ENCODE results near the gene BCL11A. TPM values are rescaled to one million over a fixed set of nuclear protein-coding genes. Genes with fewer than 3 reads are reported as not detected.

BCL11A gene
- total RNA-seq, 2 experiments from 2014 or later: 0.45 to 0.54 TPM

DNA sequence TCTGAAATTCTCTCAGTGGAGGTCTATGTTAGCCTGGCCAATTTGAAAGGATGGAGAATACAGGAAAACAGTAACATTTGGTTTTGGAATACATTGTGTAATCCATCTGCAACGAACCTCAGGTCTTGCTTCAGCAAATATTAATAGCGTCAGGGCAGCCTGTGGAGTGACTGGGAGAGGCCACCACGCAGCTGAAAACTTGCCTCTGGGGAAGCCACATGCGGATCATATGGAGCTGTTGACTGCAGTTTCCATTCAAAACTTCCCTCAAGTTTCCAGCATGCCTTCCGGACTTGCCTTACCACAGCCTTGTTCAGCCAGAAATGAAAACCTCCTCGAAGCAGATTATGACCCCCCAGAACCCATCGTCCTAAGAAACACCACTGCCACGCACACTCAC lies 25.7 kb downstream of the BCL11A start:
- ChIA-PET POLR2A (no interaction called here), CTCF (no interaction called here)
- Mint-ChIP-seq H3K36me3 (ENCODE audit: low read depth) (no peaks in the 10 kb centered on the region), H3K4me3 (no peak overlapping the region), H3K4me1 (ENCODE audit: low read depth) (peaks cover 6% of the 10 kb centered on the region), H3K9me3 (no peaks in the 10 kb centered on the region), H3K27me3 (peaks cover 19% of the 10 kb centered on the region), H3K27ac (no peak overlapping the region)
- no peak for ATAC-seq
- intact Hi-C loops (cut with micrococcal nuclease): no loop called here
- DNase-seq: no peak
- TF ChIP-seq, protein P1, sequence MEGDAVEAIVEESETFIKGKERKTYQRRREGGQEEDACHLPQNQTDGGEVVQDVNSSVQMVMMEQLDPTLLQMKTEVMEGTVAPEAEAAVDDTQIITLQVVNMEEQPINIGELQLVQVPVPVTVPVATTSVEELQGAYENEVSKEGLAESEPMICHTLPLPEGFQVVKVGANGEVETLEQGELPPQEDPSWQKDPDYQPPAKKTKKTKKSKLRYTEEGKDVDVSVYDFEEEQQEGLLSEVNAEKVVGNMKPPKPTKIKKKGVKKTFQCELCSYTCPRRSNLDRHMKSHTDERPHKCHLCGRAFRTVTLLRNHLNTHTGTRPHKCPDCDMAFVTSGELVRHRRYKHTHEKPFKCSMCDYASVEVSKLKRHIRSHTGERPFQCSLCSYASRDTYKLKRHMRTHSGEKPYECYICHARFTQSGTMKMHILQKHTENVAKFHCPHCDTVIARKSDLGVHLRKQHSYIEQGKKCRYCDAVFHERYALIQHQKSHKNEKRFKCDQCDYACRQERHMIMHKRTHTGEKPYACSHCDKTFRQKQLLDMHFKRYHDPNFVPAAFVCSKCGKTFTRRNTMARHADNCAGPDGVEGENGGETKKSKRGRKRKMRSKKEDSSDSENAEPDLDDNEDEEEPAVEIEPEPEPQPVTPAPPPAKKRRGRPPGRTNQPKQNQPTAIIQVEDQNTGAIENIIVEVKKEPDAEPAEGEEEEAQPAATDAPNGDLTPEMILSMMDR (IDR thresholded peaks at IDR 0.05): no peak

DNA sequence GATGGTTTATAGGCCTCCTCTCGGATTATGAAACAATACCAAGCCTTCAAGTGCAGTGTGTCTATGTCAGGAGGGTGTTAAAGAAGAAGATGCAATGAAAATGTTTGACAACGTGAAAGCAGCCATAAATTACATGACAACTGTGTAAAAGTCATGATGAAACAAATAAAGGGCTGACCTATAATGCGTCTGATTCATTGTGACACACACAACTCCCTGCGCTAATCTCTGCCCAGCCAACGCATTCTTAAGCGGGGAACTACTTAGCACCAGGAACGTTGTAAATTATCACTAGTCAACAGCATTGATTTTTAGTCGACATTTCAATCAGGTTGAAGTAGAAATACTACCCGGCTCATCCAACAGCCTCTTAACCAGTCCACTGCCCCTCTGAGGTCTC lies 26.8 kb downstream of the BCL11A start:
- TF ChIP-seq, protein P1 (IDR thresholded peaks at IDR 0.05): no peak
- H3K27me3 Mint-ChIP-seq: peaks cover 17% of the 10 kb centered on the region
- POLR2A ChIA-PET: no interaction called here
- no peak for ATAC-seq
- CTCF ChIA-PET: interaction anchor here (1.2 kb wide), 1 partner anchor 9 kb away, joined by 4 read pairs; no protein-coding TSS in a partner anchor
- H3K9me3 Mint-ChIP-seq: no peaks in the 10 kb centered on the region
- intact Hi-C loops (cut with micrococcal nuclease): no loop called here
- no peaks in the 10 kb centered on the region for H3K36me3 Mint-ChIP-seq (ENCODE audit: low read depth)
- H3K4me1 Mint-ChIP-seq (ENCODE audit: low read depth): peaks cover 6% of the 10 kb centered on the region
- H3K4me3 Mint-ChIP-seq: no peak overlapping the region
- no peak overlapping the region for H3K27ac Mint-ChIP-seq
- no peak for DNase-seq

DNA sequence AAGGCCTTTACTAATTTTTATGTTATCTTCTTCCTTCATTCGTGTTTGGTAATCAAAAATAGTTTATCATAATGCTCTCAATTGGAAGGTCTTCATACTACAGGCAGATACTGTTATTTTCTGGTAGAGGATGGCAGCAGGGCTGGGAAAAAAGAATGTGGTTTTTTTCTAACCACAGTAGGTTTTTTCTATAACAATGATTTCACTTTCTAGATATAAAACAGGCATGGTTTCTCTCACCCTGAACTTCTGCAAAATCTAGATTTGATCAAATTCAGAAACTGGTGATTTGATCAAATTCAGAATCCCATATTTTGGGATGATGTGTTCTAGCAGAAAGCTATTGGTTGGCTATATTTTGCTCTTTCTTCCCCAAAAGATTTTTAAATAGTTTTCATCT lies 27.6 kb downstream of the BCL11A start:
- ATAC-seq: no peak
- no peak for DNase-seq
- intact Hi-C loops (cut with micrococcal nuclease): no loop called here
- Mint-ChIP-seq H3K4me3 (no peak overlapping the region), H3K36me3 (ENCODE audit: low read depth) (no peaks in the 10 kb centered on the region), H3K27ac (no peak overlapping the region), H3K9me3 (no peaks in the 10 kb centered on the region), H3K4me1 (ENCODE audit: low read depth) (peaks cover 6% of the 10 kb centered on the region), H3K27me3 (peaks cover 17% of the 10 kb centered on the region)
- TF ChIP-seq, protein P1 (IDR thresholded peaks at IDR 0.05): no peak
- ChIA-PET CTCF (no interaction called here), POLR2A (no interaction called here)

DNA sequence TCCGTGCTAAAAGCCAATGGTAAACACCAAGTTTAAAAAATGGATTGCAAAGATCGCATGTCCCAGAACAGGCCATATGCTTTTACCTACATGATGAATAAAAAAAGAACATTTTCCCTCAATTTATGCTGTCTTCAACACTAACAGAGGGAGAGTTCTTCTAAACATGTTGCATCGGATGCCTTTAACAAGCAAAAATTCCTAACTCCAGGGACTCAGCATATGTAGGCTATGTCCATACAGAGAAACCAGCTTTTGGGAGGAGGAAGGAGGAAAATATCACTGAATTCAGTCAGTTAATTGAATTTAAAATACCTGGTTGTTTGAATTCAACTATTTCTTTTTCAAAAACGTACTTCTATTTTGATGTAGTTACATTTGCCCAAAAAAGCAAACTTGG lies 28.6 kb downstream of the BCL11A start:
- intact Hi-C loops (cut with micrococcal nuclease): no loop called here
- H3K27me3 Mint-ChIP-seq: peaks cover 12% of the 10 kb centered on the region
- no peaks in the 10 kb centered on the region for H3K9me3 Mint-ChIP-seq

DNA sequence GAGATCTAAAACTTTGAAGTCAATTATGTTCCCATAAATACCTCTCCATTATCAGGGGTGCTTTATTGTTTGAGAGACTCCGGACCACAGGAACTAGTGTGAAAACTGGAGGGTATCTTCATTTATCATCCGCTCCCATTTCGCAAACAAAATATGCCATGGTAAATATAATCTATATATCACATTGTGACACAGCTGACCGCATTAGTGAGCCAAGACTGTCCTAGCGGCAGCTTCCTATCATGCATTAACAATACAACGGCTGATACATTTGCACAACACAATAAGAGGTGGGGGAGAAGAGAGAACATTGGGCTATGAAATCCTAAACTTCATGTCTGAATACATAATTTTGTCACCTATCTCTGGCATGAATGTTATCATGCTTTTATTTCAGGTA lies 29.5 kb downstream of the BCL11A start:
- TF ChIP-seq, protein P1 (IDR thresholded peaks at IDR 0.05): no peak
- ChIA-PET POLR2A (no interaction called here), CTCF (interaction anchor here (0.9 to 1.5 kb wide), 3 partner anchors 18 to 151 kb away, joined by 3 to 4 read pairs (median 4); no protein-coding TSS in a partner anchor)
- Mint-ChIP-seq H3K27me3 (peaks cover 12% of the 10 kb centered on the region), H3K9me3 (no peaks in the 10 kb centered on the region), H3K36me3 (ENCODE audit: low read depth) (no peaks in the 10 kb centered on the region), H3K4me3 (no peak overlapping the region), H3K4me1 (ENCODE audit: low read depth) (peaks cover 6% of the 10 kb centered on the region), H3K27ac (no peak overlapping the region)
- DNase-seq (no peak), ATAC-seq (no peak)
- intact Hi-C loops (cut with micrococcal nuclease): no loop called here

More for the DNA sequence above, 28.6 kb downstream of the BCL11A start:
- DNase-seq (no peak), ATAC-seq (no peak)
- TF ChIP-seq, protein P1 (IDR thresholded peaks at IDR 0.05): no peak
- Mint-ChIP-seq H3K36me3 (ENCODE audit: low read depth) (no peaks in the 10 kb centered on the region), H3K27ac (no peak overlapping the region), H3K4me1 (ENCODE audit: low read depth) (peaks cover 6% of the 10 kb centered on the region), H3K4me3 (no peak overlapping the region)
- ChIA-PET CTCF (interaction anchor here (0.9 to 1.5 kb wide), 4 partner anchors 17 to 150 kb away, joined by 3 to 4 read pairs (median 4); no protein-coding TSS in a partner anchor), POLR2A (no interaction called here)
